IPS-15b (cell line): Measurements from ENCODE around the gene INPP4B.

Source experiments
- H3K27me3 ChIP-seq: one replicate; pipeline ENCODE4 v1.6.1; 2013; ENCODE audit warnings: low read length; ENCODE audit not compliant: control insufficient read depth, insufficient read depth
- H3K36me3 ChIP-seq: one replicate; pipeline ENCODE4 v1.6.1; 2013; ENCODE audit warnings: low read length; ENCODE audit not compliant: control insufficient read depth, insufficient read depth
- H3K4me1 ChIP-seq: one replicate; pipeline ENCODE4 v1.6.1; 2013; ENCODE audit warnings: mild to moderate bottlenecking, low read length; ENCODE audit not compliant: control insufficient read depth, insufficient read depth
- H3K4me3 ChIP-seq: one replicate; pipeline ENCODE4 v1.5.1; 2013; ENCODE audit warnings: low read depth, low read length
- H3K9ac ChIP-seq: one replicate; pipeline ENCODE4 v1.6.1; 2013; ENCODE audit warnings: low read depth, mild to moderate bottlenecking, low read length
- H3K9me3 ChIP-seq: one replicate; pipeline ENCODE4 v1.6.1; 2013; ENCODE audit warnings: mild to moderate bottlenecking, low read length; ENCODE audit not compliant: control insufficient read depth, insufficient read depth

The INPP4B gene

GRCh38 chr4:142719854-142720541 is 126.1 kb downstream of the INPP4B start:
- H3K27me3 ChIP-seq: peaks cover 29% of the 10 kb centered on the region
- no peaks in the 10 kb centered on the region for H3K4me1 ChIP-seq
- H3K4me3 ChIP-seq: no peak overlapping the region
- no peak overlapping the region for H3K9ac ChIP-seq
- no peaks in the 10 kb centered on the region for H3K9me3 ChIP-seq
- H3K36me3 ChIP-seq: no peaks in the 10 kb centered on the region

- H3K4me3 ChIP-seq: no peak overlapping the region
- no peaks in the 10 kb centered on the region for H3K4me1 ChIP-seq
- H3K36me3 ChIP-seq: no peaks in the 10 kb centered on the region
- no peaks in the 10 kb centered on the region for H3K9me3 ChIP-seq
- H3K9ac ChIP-seq: no peak overlapping the region
- peaks cover 39% of the 10 kb centered on the region for H3K27me3 ChIP-seq
Measured at GRCh38 chr4:142718981-142719380, 127.1 kb downstream of the INPP4B start.

GRCh38 chr4:142715727-142716126 is 130.4 kb downstream of the INPP4B start:
- H3K4me1 ChIP-seq: no peaks in the 10 kb centered on the region
- H3K9ac ChIP-seq: no peak overlapping the region
- H3K27me3 ChIP-seq: peaks cover 72% of the 10 kb centered on the region
- no peaks in the 10 kb centered on the region for H3K36me3 ChIP-seq
- H3K9me3 ChIP-seq: no peaks in the 10 kb centered on the region
- no peak overlapping the region for H3K4me3 ChIP-seq

- Histone ChIP-seq H3K36me3 (no peaks in the 10 kb centered on the region), H3K4me1 (no peaks in the 10 kb centered on the region), H3K4me3 (no peak overlapping the region), H3K9ac (no peak overlapping the region), H3K9me3 (peaks cover 3% of the 10 kb centered on the region), H3K27me3 (peaks cover 87% of the 10 kb centered on the region)
Measured at GRCh38 chr4:142713282-142714030, 132.6 kb downstream of the INPP4B start.

GRCh38 chr4:142708231-142708630 is 137.9 kb downstream of the INPP4B start:
- no peaks in the 10 kb centered on the region for H3K36me3 ChIP-seq
- H3K9ac ChIP-seq: no peak overlapping the region
- H3K9me3 ChIP-seq: peaks cover 3% of the 10 kb centered on the region
- H3K4me1 ChIP-seq: no peaks in the 10 kb centered on the region
- no peak overlapping the region for H3K4me3 ChIP-seq
- H3K27me3 ChIP-seq: peaks cover 42% of the 10 kb centered on the region

GRCh38 chr4:142707401-142707800 is 138.7 kb downstream of the INPP4B start:
- Histone ChIP-seq H3K27me3 (peaks cover 34% of the 10 kb centered on the region), H3K9ac (no peak overlapping the region), H3K9me3 (peaks cover 3% of the 10 kb centered on the region), H3K4me1 (no peaks in the 10 kb centered on the region), H3K4me3 (no peak overlapping the region), H3K36me3 (no peaks in the 10 kb centered on the region)

DNA sequence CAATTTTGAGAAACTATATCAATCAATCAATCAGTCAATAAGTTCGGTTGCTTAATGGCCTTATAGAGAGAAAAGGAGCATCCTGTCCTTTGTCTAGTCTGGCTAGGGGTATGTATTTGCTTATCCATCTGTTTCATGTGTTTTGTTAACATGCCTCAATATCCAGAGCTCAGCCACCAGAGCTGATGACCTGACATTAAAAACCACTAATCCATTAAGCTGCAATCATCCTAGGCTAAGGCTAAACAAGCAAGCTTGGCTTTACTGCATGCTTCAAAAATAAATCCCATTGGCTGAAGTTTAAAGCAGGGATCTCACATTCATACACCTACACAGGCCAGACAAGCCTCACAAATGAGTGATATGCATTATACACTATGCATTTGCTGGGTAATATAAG is 139.7 kb downstream of the INPP4B start:
- no peak overlapping the region for H3K4me3 ChIP-seq
- H3K27me3 ChIP-seq: peaks cover 23% of the 10 kb centered on the region
- H3K4me1 ChIP-seq: no peaks in the 10 kb centered on the region
- peaks cover 3% of the 10 kb centered on the region for H3K9me3 ChIP-seq
- H3K9ac ChIP-seq: no peak overlapping the region
- no peaks in the 10 kb centered on the region for H3K36me3 ChIP-seq

- H3K9me3 ChIP-seq: peaks cover 3% of the 10 kb centered on the region
- no peak overlapping the region for H3K4me3 ChIP-seq
- no peaks in the 10 kb centered on the region for H3K4me1 ChIP-seq
- H3K9ac ChIP-seq: no peak overlapping the region
- no peaks in the 10 kb centered on the region for H3K36me3 ChIP-seq
- H3K27me3 ChIP-seq: peaks cover 18% of the 10 kb centered on the region
Measured at GRCh38 chr4:142705820-142706219, 140.3 kb downstream of the INPP4B start.

DNA sequence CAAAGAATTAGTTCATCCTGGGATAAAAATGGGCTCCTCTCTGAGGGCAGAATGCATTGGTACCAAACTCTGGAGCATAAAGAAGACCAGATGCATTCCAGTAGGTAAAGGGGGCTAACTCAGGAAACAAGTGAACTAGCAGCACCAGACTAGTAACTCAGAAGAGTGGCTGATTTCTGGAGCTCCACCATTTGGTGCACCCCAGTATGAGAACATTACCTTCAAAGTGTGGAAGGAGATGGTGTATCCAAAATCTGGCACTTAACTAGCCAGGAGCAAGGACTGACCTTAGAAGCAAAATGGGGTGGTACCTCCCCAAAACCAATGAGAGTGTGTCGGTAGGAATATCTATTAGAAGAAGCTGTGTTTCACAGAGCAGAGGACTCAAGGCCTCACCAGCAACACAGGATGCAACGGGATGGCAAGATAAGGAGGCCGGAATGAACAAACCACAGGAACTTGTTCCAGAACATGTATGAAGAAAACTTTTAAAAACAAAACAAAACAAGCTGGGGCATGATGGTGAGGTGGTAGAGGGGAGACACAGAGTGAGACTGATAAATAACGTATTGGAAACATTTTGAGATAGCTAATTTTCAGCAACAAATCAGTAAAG is 142.3 kb downstream of the INPP4B start:
- Histone ChIP-seq H3K9ac (no peak overlapping the region), H3K9me3 (peaks cover 3% of the 10 kb centered on the region), H3K4me3 (no peak overlapping the region), H3K27me3 (peaks cover 2% of the 10 kb centered on the region), H3K4me1 (no peaks in the 10 kb centered on the region), H3K36me3 (no peaks in the 10 kb centered on the region)

GRCh38 chr4:142701017-142701416 is 145.1 kb downstream of the INPP4B start:
- Histone ChIP-seq H3K27me3 (peaks cover 4% of the 10 kb centered on the region), H3K9me3 (no peaks in the 10 kb centered on the region), H3K36me3 (no peaks in the 10 kb centered on the region), H3K4me3 (no peak overlapping the region), H3K4me1 (no peaks in the 10 kb centered on the region), H3K9ac (no peak overlapping the region)

GRCh38 chr4:142700531-142700930 is 145.6 kb downstream of the INPP4B start:
- Histone ChIP-seq H3K4me1 (no peaks in the 10 kb centered on the region), H3K4me3 (no peak overlapping the region)

GRCh38 chr4:142698552-142698951 is 147.5 kb downstream of the INPP4B start:
- H3K27me3 ChIP-seq: peaks cover 2% of the 10 kb centered on the region

More at GRCh38 chr4:142700531-142700930, 145.6 kb downstream of the INPP4B start:
- Histone ChIP-seq H3K9ac (no peak overlapping the region), H3K9me3 (no peaks in the 10 kb centered on the region), H3K36me3 (no peaks in the 10 kb centered on the region), H3K27me3 (peaks cover 4% of the 10 kb centered on the region)

More at GRCh38 chr4:142698552-142698951, 147.5 kb downstream of the INPP4B start:
- no peaks in the 10 kb centered on the region for H3K36me3 ChIP-seq
- H3K9me3 ChIP-seq: no peaks in the 10 kb centered on the region
- no peak overlapping the region for H3K9ac ChIP-seq
- no peak overlapping the region for H3K4me3 ChIP-seq
- H3K4me1 ChIP-seq: no peaks in the 10 kb centered on the region
